RWPE2 (cell line): ENCODE results near the gene MAP1A.

Experiments used
- ATAC-seq: fragments of 200-7000 bp; cut with Tn5 transposase; 3 replicates; pipeline ENCODE4 v1.9.1; 2021; ENCODE audit warnings: low read depth
- DNase-seq: peaks from one replicate; pipeline ENCODE4 v3.0.0-alpha.2; 2020; ENCODE audit warnings: low spot score
- H3K27ac ChIP-seq: fragments of 450-650 bp; 2 replicates; pipeline ENCODE4 v1.5.1; 2017; ENCODE audit warnings: mild to moderate bottlenecking; ENCODE audit not compliant: poor library complexity, severe bottlenecking
- H3K27me3 ChIP-seq: fragments of 250-450 bp; sonication (Bioruptor Pico); 2 replicates; pipeline ENCODE4 v1.5.1; 2021; ENCODE audit warnings: mild to moderate bottlenecking, moderate library complexity; ENCODE audit not compliant: insufficient read depth, poor library complexity, severe bottlenecking
- H3K36me3 ChIP-seq: fragments of 250-450 bp; sonication (Bioruptor Pico); 2 replicates; pipeline ENCODE4 v1.5.1; 2020; ENCODE audit warnings: low read depth, mild to moderate bottlenecking, moderate library complexity
- H3K4me1 ChIP-seq: fragments of 250-450 bp; sonication (Bioruptor Pico); 2 replicates; pipeline ENCODE4 v1.5.1; 2021; ENCODE audit warnings: mild to moderate bottlenecking, moderate library complexity; ENCODE audit not compliant: insufficient read depth, poor library complexity, severe bottlenecking
- H3K4me3 ChIP-seq: fragments of 250-450 bp; sonication (Bioruptor Pico); 2 replicates; pipeline ENCODE4 v1.5.1; 2021; ENCODE audit warnings: mild to moderate bottlenecking, moderate library complexity; ENCODE audit not compliant: severe bottlenecking
- H3K9me3 ChIP-seq: fragments of 250-450 bp; sonication (Bioruptor Pico); 2 replicates; pipeline ENCODE4 v1.5.1; 2021; ENCODE audit warnings: mild to moderate bottlenecking, moderate library complexity; ENCODE audit not compliant: severe bottlenecking
- CTCF ChIP-seq: fragments of 450-650 bp; IDR thresholded peaks from one replicate; pipeline ENCODE4 v1.5.1; 2017; ENCODE audit warnings: mild to moderate bottlenecking, moderate library complexity; ENCODE audit not compliant: poor library complexity, severe bottlenecking

MAP1A gene

GRCh38 chr15:43489191-43489590 is 28.2 kb upstream of the MAP1A start:
- Histone ChIP-seq H3K4me1 (no peaks in the 10 kb centered on the region), H3K36me3 (peaks cover 68% of the 10 kb centered on the region), H3K27me3 (no peaks in the 10 kb centered on the region), H3K4me3 (no peak overlapping the region), H3K9me3 (no peaks in the 10 kb centered on the region), H3K27ac (no peak overlapping the region)
- no peak for ATAC-seq
- DNase-seq = no peak
- no peak for TF ChIP-seq CTCF

- H3K36me3 ChIP-seq = peaks cover 44% of the 10 kb centered on the region
- DNase-seq = no peak
These were observed 25.1 kb upstream of the MAP1A start for GRCh38 chr15:43492266-43492665.

GRCh38 chr15:43492673-43493601 is 24.5 kb upstream of the MAP1A start, which contains the start of gene TP53BP1:
TP53BP1 (minus strand) TSS chr15:43493156; CDS start chr15:43493043, 113 bp downstream.
- no peak for TF ChIP-seq CTCF
- ATAC-seq = peak; percentile 100
- DNase-seq = peak; percentile 97
- Histone ChIP-seq H3K27me3 (no peaks in the 10 kb centered on the region), H3K9me3 (no peaks in the 10 kb centered on the region), H3K4me1 (no peaks in the 10 kb centered on the region), H3K36me3 (peaks cover 37% of the 10 kb centered on the region), H3K4me3 (peak within 1 kb of the TSS; percentile 66), H3K27ac (peak within 1 kb of the TSS; percentile 10)

More at GRCh38 chr15:43492266-43492665, 25.1 kb upstream of the MAP1A start:
- Histone ChIP-seq H3K4me3 (peak overlapping the region; percentile 66), H3K9me3 (no peaks in the 10 kb centered on the region), H3K27ac (peak overlapping the region; percentile 10), H3K27me3 (no peaks in the 10 kb centered on the region), H3K4me1 (no peaks in the 10 kb centered on the region)
- no peak for TF ChIP-seq CTCF
- no peak for ATAC-seq

- Histone ChIP-seq H3K4me3 (peak overlapping the region; percentile 66), H3K27ac (no peak overlapping the region), H3K9me3 (no peaks in the 10 kb centered on the region), H3K27me3 (no peaks in the 10 kb centered on the region), H3K36me3 (peaks cover 27% of the 10 kb centered on the region), H3K4me1 (no peaks in the 10 kb centered on the region)
- ATAC-seq = no peak
- DNase-seq = no peak
- TF ChIP-seq CTCF = no peak
These were observed 23.5 kb upstream of the MAP1A start for GRCh38 chr15:43493703-43494472.
